Measurements from ENCODE around the gene PCNX2. TPM values are rescaled to one million over a fixed set of nuclear protein-coding genes. Genes with fewer than 3 reads are reported as not detected.

Gene PCNX2
- total and polyA plus RNA-seq, 2 donors (not counting 1 experiment from before 2014, with no cell fraction given): 17.6 to 34.7 TPM

GRCh38 chr1:233216009-233216408 lies 79.5 kb downstream of the PCNX2 start:
- 100% methylated on average over 4 of the region's 4 CpGs for WGBS (ENCODE audit: insufficient coverage)

GRCh38 chr1:233215135-233215760 lies 80.3 kb downstream of the PCNX2 start:
- Histone ChIP-seq H3K4me1 (ENCODE audit: control insufficient read depth in 2 of 2, insufficient read depth in 2 of 2, low read length in 2 of 2) (no peaks in the 10 kb centered on the region), H3K36me3 (replicated peaks in 1 of 2; ENCODE audit: control extremely low read depth in 1 of 2, control insufficient read depth in 1 of 2, extremely low read depth in 1 of 2, insufficient read depth in 2 of 2, low read length in 1 of 2) (no peaks in the 10 kb centered on the region), H2AFZ (ENCODE audit: insufficient read depth, low read depth, low read length, poor library complexity, severe bottlenecking) (no peak overlapping the region), H3K4me2 (replicated peaks; ENCODE audit: low read depth, low read length, poor library complexity, severe bottlenecking) (no peak overlapping the region), H3K79me2 (ENCODE audit: control insufficient read depth, insufficient read depth, low read length) (no peaks in the 10 kb centered on the region), H3K9me3 (ENCODE audit: control extremely low read depth in 1 of 3, control insufficient read depth in 2 of 3, insufficient read depth in 1 of 3, low read length in 2 of 3) (no peaks in the 10 kb centered on the region), H4K20me1 (ENCODE audit: control insufficient read depth, insufficient read depth, low read length, poor library complexity, severe bottlenecking) (no peaks in the 10 kb centered on the region), H3K27me3 (replicated peaks in 1 of 4; ENCODE audit: control extremely low read depth in 1 of 4, control insufficient read depth in 3 of 4, insufficient read depth in 4 of 4, low read length in 3 of 4) (no peaks in the 10 kb centered on the region), H3K4me3 (ENCODE audit: control extremely low read depth in 1 of 5, extremely low read depth in 1 of 5, insufficient read depth in 1 of 5, low read depth in 2 of 5, low read length in 4 of 5) (no peak overlapping the region), H3K27ac (ENCODE audit: low read length in 2 of 2) (no peak overlapping the region), H3K9ac (ENCODE audit: low read length) (no peak overlapping the region)
- H3K9me3 Mint-ChIP-seq (ENCODE audit: insufficient read depth): no peaks in the 10 kb centered on the region
- no peak for ATAC-seq (ENCODE audit: low read depth)
- DNase-seq: no peak
- intact Hi-C loops (cut with micrococcal nuclease): no loop called here
- no peak overlapping the region for H3K4me3 Mint-ChIP-seq
- H3K4me1 Mint-ChIP-seq: no peaks in the 10 kb centered on the region
- CTCF ChIA-PET: no interaction called here
- POLR2A ChIA-PET: no interaction called here
- TF ChIP-seq EZH2 (IDR thresholded peaks at IDR 0.05; ENCODE audit: borderline replicate concordance, insufficient read depth, low read depth, low read length, poor library complexity, severe bottlenecking): no peak
- no peak for TF ChIP-seq CTCF (IDR thresholded peaks at IDR 0.05)
- no peaks in the 10 kb centered on the region for H3K27me3 Mint-ChIP-seq
- no peak overlapping the region for H3K27ac Mint-ChIP-seq
- no CpG with 5 or more reads among the region's 3 CpGs for WGBS (ENCODE audit: insufficient coverage)

More at GRCh38 chr1:233216009-233216408, 79.5 kb downstream of the PCNX2 start:
- Histone ChIP-seq H3K4me3 (ENCODE audit: control extremely low read depth in 1 of 5, extremely low read depth in 1 of 5, insufficient read depth in 1 of 5, low read depth in 2 of 5, low read length in 4 of 5) (no peak overlapping the region), H4K20me1 (ENCODE audit: control insufficient read depth, insufficient read depth, low read length, poor library complexity, severe bottlenecking) (no peaks in the 10 kb centered on the region), H3K9ac (ENCODE audit: low read length) (no peak overlapping the region), H3K9me3 (ENCODE audit: control extremely low read depth in 1 of 3, control insufficient read depth in 2 of 3, insufficient read depth in 1 of 3, low read length in 2 of 3) (no peaks in the 10 kb centered on the region), H3K27ac (ENCODE audit: low read length in 2 of 2) (no peak overlapping the region), H3K79me2 (ENCODE audit: control insufficient read depth, insufficient read depth, low read length) (no peaks in the 10 kb centered on the region), H3K4me1 (ENCODE audit: control insufficient read depth in 2 of 2, insufficient read depth in 2 of 2, low read length in 2 of 2) (no peaks in the 10 kb centered on the region), H3K4me2 (replicated peaks; ENCODE audit: low read depth, low read length, poor library complexity, severe bottlenecking) (no peak overlapping the region), H2AFZ (ENCODE audit: insufficient read depth, low read depth, low read length, poor library complexity, severe bottlenecking) (no peak overlapping the region), H3K36me3 (replicated peaks in 1 of 2; ENCODE audit: control extremely low read depth in 1 of 2, control insufficient read depth in 1 of 2, extremely low read depth in 1 of 2, insufficient read depth in 2 of 2, low read length in 1 of 2) (no peaks in the 10 kb centered on the region), H3K27me3 (replicated peaks in 1 of 4; ENCODE audit: control extremely low read depth in 1 of 4, control insufficient read depth in 3 of 4, insufficient read depth in 4 of 4, low read length in 3 of 4) (no peaks in the 10 kb centered on the region)
- Mint-ChIP-seq H3K27me3 (no peaks in the 10 kb centered on the region), H3K9me3 (ENCODE audit: insufficient read depth) (no peaks in the 10 kb centered on the region), H3K4me3 (no peak overlapping the region), H3K27ac (no peak overlapping the region), H3K4me1 (no peaks in the 10 kb centered on the region)
- ATAC-seq (ENCODE audit: low read depth): no peak
- POLR2A ChIA-PET: no interaction called here
- DNase-seq: no peak
- intact Hi-C loops (cut with micrococcal nuclease): no loop called here
- CTCF ChIA-PET: no interaction called here
- TF ChIP-seq CTCF (IDR thresholded peaks at IDR 0.05) (no peak), EZH2 (IDR thresholded peaks at IDR 0.05; ENCODE audit: borderline replicate concordance, insufficient read depth, low read depth, low read length, poor library complexity, severe bottlenecking) (no peak)

Data from B cell (primary cell).